Coronary artery (tissue), 2 donors: Measurements from ENCODE around the gene DLG2.

Experiments
- DNase-seq: peaks from one replicate; pipeline ENCODE4 v3.0.0-alpha.2; 2017; ENCODE audit warnings: low spot score
- H3K27ac ChIP-seq, 2 donors: fragments of 200-600 bp; sonication (generic); one replicate each; pipeline ENCODE4 v1.5.1; 2016 to 2019
- H3K4me3 ChIP-seq: fragments of 200-600 bp; sonication (generic); 2 replicates; pipeline ENCODE4 v1.5.1; 2016; ENCODE audit warnings: mild to moderate bottlenecking, moderate library complexity
- CTCF ChIP-seq: fragments of 200-600 bp; sonication (generic); IDR thresholded peaks from one replicate; pipeline ENCODE4 v1.5.1; 2019; ENCODE audit warnings: antibody characterized with exemption

DLG2 gene

DNA sequence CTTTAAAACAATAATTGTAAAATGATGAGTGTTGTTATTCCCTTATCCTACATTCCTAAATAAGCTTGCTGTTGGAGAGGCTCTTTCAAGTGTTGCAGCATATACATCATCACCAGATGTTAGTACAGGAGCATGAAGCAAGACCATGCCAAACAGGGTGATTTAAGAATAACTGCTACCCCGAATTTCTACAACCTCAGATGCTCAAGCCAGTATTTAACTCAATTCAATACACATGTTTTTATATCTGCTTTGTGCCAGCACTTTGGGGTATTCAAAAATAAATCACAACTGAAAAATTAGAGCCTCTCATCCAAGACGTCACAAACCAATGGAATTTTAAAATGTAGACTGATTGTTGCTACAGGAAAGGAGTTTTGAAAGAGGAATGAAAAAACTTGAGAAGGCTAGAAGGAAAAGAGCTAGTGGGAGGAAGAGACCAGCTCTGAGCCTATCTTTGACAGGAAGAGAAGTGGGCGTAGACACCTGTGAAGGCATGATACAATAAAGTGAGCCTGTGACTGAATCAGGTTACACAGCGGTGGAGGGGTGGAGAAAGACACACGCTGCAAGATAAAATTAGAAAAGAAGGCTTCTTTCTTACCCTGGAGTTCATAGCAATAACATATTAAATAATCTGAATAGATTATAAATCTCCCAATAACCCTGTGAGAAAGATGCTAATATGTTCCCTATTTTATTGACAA lies 95.8 kb downstream of the DLG2 start:
- TF ChIP-seq CTCF: no peak
- no peak overlapping the region for H3K27ac ChIP-seq
- no peak for DNase-seq
- no peak overlapping the region for H3K4me3 ChIP-seq

GRCh38 chr11:85530634-85531033 lies 96.5 kb downstream of the DLG2 start:
- no peak for DNase-seq
- TF ChIP-seq CTCF: no peak
- H3K4me3 ChIP-seq: no peak overlapping the region
- no peak overlapping the region for H3K27ac ChIP-seq

- Histone ChIP-seq H3K4me3 (no peak overlapping the region), H3K27ac (no peak overlapping the region)
- TF ChIP-seq CTCF: no peak
- no peak for DNase-seq
Observed at GRCh38 chr11:85526564-85526963, 100.6 kb downstream of the DLG2 start.

- Histone ChIP-seq H3K4me3 (no peak overlapping the region), H3K27ac (no peak overlapping the region)
- no peak for DNase-seq
- no peak for TF ChIP-seq CTCF
Observed at GRCh38 chr11:85525686-85526085, 101.5 kb downstream of the DLG2 start.

- Histone ChIP-seq H3K4me3 (no peak overlapping the region), H3K27ac (no peak overlapping the region)
- no peak for DNase-seq
- TF ChIP-seq CTCF: no peak
Observed at GRCh38 chr11:85517272-85517671, 109.9 kb downstream of the DLG2 start.

GRCh38 chr11:85495918-85496317 lies 131.2 kb downstream of the DLG2 start:
- Histone ChIP-seq H3K4me3 (no peak overlapping the region), H3K27ac (no peak overlapping the region)
- TF ChIP-seq CTCF: no peak
- DNase-seq: no peak

DNA sequence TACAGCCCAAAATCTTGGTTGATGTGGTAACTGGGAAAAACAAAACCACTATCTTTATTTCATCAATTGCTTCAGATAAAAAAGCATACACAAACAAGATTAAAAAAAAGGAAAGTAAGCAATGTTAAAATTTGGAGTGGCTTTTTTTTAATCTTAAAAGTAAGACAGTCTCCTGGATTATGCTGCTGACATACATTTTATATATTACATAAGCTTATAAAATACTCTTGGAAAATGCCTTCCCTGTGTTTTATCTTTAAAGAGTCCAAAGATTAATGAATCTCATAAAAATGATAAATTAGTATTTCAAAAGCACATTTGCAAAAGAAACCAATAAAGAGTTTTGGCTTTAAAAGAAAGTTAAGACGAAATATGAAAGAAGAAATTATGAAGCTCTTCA lies 132.7 kb downstream of the DLG2 start:
- DNase-seq: no peak
- Histone ChIP-seq H3K4me3 (no peak overlapping the region), H3K27ac (no peak overlapping the region)
- no peak for TF ChIP-seq CTCF
